NCI-H1417 (cell line): Measurements from ENCODE around the gene KLF13.

ENCODE experiments used
- DNase-seq, 3 experiments: peaks; one replicate each; lab custom pipeline; 2025; lab: John Stamatoyannopoulos, UW

KLF13 gene

GRCh38 chr15:31332020-31332680 is 5.5 kb downstream of the KLF13 start:
- DNase-seq: peak in 1 of 3 experiments; percentile 20

DNA sequence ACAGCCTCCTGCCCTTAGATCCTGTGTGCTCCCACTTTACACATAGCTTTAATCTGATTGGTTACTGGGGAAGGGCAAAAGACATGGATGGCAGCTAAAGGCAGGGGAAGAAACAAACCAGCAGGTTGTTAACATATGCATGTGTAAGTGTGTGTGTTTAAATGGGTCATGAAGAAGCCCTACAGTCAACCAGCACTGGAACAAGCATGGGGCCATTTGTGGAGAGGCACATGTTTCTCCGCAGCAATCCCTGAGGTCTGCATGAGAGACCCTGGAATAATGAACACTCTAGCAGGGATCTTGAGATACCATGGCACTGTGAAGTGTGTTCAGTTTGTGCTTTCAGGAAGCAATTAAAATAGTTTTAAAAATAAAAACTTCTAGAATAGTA is 6.0 kb downstream of the KLF13 start:
- DNase-seq: no peak

- no peak for DNase-seq
Measured at GRCh38 chr15:31333119-31333518, 6.5 kb downstream of the KLF13 start.

- DNase-seq: no peak
Measured at GRCh38 chr15:31333820-31334219, 7.2 kb downstream of the KLF13 start.

- DNase-seq: no peak
Measured at GRCh38 chr15:31335989-31336592, 9.5 kb downstream of the KLF13 start.

DNA sequence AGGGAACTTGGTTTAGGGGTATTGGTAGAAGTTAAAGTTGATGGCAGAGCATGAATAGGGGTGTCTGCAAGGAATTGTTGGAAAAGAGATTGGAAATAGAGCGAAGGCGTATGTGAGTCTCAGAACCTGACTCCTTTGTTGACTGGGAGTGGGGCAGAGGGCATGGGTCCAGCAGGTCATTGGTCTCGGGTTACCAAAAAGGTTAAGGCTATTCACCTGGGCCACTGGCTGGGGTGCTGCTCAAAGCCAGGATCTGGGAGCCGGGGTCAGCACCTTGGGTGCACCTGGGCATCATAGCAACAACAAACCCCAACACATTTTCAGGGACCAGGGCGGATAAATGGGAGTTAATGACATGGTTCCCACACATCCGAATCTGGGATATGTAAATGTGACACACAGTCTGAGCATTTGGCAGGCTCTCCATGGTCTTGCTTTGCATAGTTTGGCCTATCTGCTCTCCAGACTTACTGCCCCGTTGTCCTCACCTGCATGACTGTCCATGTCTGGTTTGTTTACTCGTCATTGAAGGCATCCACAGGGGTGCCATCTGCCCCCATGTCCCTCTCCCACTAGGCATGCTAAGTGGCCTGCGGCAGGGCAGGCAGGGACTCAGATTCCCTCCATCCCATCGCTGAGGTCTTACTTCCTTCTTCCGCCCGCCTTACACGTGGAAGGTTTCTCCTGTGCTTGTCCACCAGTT is 10.1 kb downstream of the KLF13 start:
- DNase-seq: peak in 1 of 3 experiments; percentile 39

DNA sequence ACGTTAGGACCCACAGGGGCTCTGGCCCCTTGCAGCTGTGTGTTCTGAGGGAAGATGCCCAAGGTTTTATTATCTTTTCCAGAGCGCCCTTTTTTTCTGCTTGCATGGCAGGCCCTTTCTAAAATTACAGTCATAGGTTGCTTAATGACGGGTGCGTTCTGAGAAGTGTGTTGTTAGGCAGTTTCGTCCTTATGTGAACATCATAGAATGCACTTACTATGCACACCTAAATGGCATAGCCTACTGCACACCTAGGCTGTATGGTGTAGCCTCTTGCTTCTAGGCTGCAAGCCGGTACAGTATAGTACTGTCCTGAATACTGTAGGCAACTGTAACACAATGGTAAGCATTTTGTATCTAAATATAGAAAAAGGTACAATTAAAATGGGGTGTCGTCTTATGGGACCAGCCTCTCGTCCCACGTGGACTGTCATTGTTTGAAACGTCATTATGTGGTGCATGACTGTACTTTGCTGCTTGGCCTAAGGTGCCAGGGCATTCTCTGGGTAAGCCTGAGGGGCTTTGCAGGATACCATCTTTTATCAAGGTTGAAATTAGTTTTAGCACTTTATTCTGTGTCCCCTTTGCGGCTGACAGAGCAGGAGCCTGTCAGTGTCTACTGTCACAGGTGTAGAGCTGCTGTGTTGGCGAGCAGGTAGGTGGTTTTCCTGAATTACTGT is 10.9 kb downstream of the KLF13 start:
- no peak for DNase-seq

GRCh38 chr15:31338318-31338878 is 11.8 kb downstream of the KLF13 start:
- DNase-seq: no peak

DNA sequence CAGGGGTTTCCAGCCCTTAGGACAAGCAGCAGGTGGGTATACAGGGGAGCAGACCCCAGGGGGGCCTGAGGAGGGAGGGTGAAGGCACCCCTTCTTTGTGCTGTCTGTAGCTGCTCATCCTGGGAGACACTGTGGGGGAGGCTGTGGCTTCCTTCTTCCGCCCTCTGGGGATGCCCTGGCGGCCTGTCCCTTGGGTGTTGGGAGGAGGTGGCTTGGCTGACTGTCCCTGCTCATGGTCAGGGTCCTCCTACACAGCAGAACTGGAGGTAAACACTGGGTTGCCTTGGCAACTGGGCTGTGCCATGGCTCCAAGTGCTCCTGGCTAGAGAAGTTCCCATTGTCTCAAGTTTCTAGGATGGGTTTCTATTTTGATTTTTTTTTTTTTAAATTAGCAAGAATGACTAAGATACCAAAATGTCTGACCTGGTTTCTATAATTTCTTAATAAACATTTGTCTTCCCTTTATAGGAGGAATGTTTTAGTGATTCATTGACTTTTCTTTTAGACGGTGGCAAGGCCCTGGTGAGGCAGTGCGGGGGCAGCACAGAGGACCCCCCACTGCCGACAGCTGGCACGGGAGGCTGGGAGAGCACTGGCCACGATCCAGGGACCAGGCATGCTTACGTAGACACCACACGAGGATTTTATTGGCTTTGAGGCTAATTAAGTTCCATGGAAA is 12.4 kb downstream of the KLF13 start:
- peak in 2 of 3 experiments; percentile 71 to 92 for DNase-seq

DNA sequence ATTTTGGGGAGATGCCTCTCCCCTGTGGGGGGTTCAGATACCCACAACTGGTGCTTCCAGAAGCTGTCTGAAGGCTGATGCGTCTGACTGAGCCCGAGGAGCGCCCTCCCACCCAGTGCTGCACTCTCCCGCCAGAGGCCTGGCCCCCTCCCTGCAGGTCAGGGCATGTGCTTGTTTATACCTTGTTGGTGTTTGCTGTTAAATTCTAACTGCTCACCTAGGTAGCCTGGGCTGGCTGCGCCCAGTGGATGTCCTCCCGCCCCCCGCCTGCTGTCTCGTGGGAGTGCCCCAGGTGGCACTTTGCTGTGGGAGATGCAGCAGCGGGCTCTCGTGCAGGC is 12.9 kb downstream of the KLF13 start:
- peak in 2 of 3 experiments; percentile 71 to 88 for DNase-seq

- DNase-seq: no peak
Measured at GRCh38 chr15:31340047-31340446, 13.4 kb downstream of the KLF13 start.

- peak in 1 of 3 experiments; percentile 21 for DNase-seq
Measured at GRCh38 chr15:31340592-31340991, 14.0 kb downstream of the KLF13 start.

GRCh38 chr15:31341071-31341470 is 14.4 kb downstream of the KLF13 start:
- peak in 1 of 3 experiments; percentile 26 for DNase-seq

- DNase-seq: peak in 2 of 3 experiments; percentile 71 to 89
Measured at GRCh38 chr15:31341496-31342195, 15.0 kb downstream of the KLF13 start.

DNA sequence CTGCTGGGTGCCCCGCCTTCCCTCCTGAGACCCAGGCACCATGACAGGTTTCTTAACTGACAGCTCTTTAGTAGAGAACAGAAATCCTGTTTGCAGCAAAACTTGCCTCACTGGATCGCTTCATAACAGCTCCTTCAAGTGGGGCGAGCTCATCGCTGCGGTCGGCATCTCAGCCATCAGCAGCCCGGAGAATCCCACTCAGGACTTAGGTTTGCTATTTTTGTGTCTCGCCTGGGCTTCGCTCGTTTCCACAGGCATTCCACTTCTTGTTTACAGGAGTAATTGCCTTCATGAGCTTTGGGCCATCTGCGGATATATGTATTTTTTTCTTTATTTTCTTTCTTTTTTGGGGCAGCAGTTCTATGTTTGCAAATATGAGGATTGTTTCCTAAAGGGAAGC is 15.7 kb downstream of the KLF13 start:
- DNase-seq: no peak

- no peak for DNase-seq
Measured at GRCh38 chr15:31342781-31343626, 16.4 kb downstream of the KLF13 start.

DNA sequence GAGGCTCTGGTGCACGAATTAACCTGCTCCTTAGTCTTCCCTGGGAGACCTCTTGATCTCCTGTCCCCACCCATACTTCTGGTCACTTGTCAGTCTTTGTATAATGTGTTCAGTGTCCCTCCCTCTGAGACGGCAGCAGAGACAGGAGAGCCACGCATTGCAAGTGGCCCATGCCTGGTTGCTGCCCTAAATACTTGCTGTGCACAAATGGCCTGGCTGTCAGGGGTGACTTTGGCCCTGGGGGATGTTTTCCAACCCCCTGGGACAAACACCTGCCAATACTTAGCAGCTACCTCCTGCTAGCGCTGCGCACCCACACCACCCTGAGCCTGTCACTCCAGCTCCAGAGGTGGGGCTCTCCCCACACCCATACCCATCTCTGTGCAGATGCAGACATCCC is 17.2 kb downstream of the KLF13 start:
- peak in 1 of 3 experiments; percentile 38 for DNase-seq

DNA sequence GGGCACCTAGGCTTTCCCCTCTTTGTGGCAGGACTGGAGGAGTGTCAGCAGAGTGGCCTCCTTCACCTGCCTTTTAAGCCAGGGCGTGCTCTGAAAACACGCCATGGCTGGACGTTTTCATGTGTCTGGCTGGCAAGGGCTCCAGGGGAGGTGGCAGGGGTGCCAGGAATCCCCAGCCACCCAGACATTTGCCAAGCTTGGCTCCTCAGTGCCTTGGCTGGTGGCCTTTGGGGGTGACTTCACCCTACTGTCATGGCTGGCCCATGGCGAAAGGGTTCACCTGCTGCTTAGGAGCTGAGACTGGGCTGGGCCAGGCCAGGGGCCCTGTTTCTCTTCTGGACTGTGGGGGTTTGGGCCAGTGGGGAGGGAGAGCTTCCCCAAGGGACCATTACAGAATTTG is 17.6 kb downstream of the KLF13 start:
- no peak for DNase-seq

GRCh38 chr15:31344823-31345605 is 18.4 kb downstream of the KLF13 start:
- DNase-seq: no peak
